GM12892 (cell line): ENCODE measurements around the gene LDHA.

ENCODE experiments used
- POLR2A ChIP-seq: IDR thresholded peaks from 2 replicates; pipeline ENCODE4 v1.6.1; 2011; ENCODE audit warnings: low read depth, low read length, control low read depth
- TAF1 ChIP-seq: IDR thresholded peaks from 2 replicates; pipeline ENCODE4 v1.6.1; 2011; ENCODE audit warnings: low read depth, mild to moderate bottlenecking, control low read depth, low read length, borderline replicate concordance

GRCh38 chr11:18367431-18367830, 26.9 kb upstream of the LDHA start:
- TF ChIP-seq POLR2A (no peak), TAF1 (no peak)
